ENCODE measurements around the gene COL6A1.

Gene COL6A1

GRCh38 chr21:45979141-45979631 lies 2.4 kb upstream of the COL6A1 start:
- Mint-ChIP-seq H3K4me3 (no peak overlapping the region), H3K9me3 (no peaks in the 10 kb centered on the region), H3K36me3 (ENCODE audit: low read depth) (no peaks in the 10 kb centered on the region), H3K27me3 (peaks cover 26% of the 10 kb centered on the region), H3K4me1 (ENCODE audit: low read depth) (peaks cover 32% of the 10 kb centered on the region), H3K27ac (peak overlapping the region; percentile 22)
- peak; percentile 40 for DNase-seq

GRCh38 chr21:45979651-45980050 lies 1.9 kb upstream of the COL6A1 start:
- Mint-ChIP-seq H3K9me3 (no peaks in the 10 kb centered on the region), H3K4me1 (ENCODE audit: low read depth) (peaks cover 27% of the 10 kb centered on the region), H3K27me3 (peaks cover 22% of the 10 kb centered on the region), H3K36me3 (ENCODE audit: low read depth) (no peaks in the 10 kb centered on the region), H3K4me3 (no peak overlapping the region), H3K27ac (peak overlapping the region; percentile 22)
- DNase-seq, result peak; percentile 30

- no peak overlapping the region for H3K27ac Mint-ChIP-seq
Observed at GRCh38 chr21:45980271-45980670, 1.3 kb upstream of the COL6A1 start.

GRCh38 chr21:45980697-45981096 lies 873 bp upstream of the COL6A1 start:
- Mint-ChIP-seq H3K4me1 (ENCODE audit: low read depth) (peaks cover 18% of the 10 kb centered on the region), H3K27me3 (peaks cover 13% of the 10 kb centered on the region), H3K27ac (no peak overlapping the region), H3K4me3 (no peak overlapping the region), H3K36me3 (ENCODE audit: low read depth) (no peaks in the 10 kb centered on the region), H3K9me3 (no peaks in the 10 kb centered on the region)
- no peak for DNase-seq

More at GRCh38 chr21:45980271-45980670, 1.3 kb upstream of the COL6A1 start:
- peaks cover 22% of the 10 kb centered on the region for H3K4me1 Mint-ChIP-seq (ENCODE audit: low read depth)
- no peaks in the 10 kb centered on the region for H3K36me3 Mint-ChIP-seq (ENCODE audit: low read depth)
- H3K4me3 Mint-ChIP-seq, result no peak overlapping the region
- H3K9me3 Mint-ChIP-seq, result no peaks in the 10 kb centered on the region
- H3K27me3 Mint-ChIP-seq, result peaks cover 18% of the 10 kb centered on the region
- DNase-seq, result no peak

- H3K27ac Mint-ChIP-seq, result no peak overlapping the region
- no peak overlapping the region for H3K4me3 Mint-ChIP-seq
- H3K36me3 Mint-ChIP-seq (ENCODE audit: low read depth), result no peaks in the 10 kb centered on the region
- peaks cover 14% of the 10 kb centered on the region for H3K4me1 Mint-ChIP-seq (ENCODE audit: low read depth)
- peaks cover 4% of the 10 kb centered on the region for H3K27me3 Mint-ChIP-seq
- DNase-seq, result no peak
- no peaks in the 10 kb centered on the region for H3K9me3 Mint-ChIP-seq
Observed at GRCh38 chr21:45982092-45982757, 655 bp downstream of the COL6A1 start.

GRCh38 chr21:45982758-45983648 lies 1.4 kb downstream of the COL6A1 start:
- Mint-ChIP-seq H3K36me3 (ENCODE audit: low read depth) (no peaks in the 10 kb centered on the region), H3K27ac (no peak overlapping the region), H3K4me3 (no peak overlapping the region), H3K9me3 (no peaks in the 10 kb centered on the region), H3K4me1 (ENCODE audit: low read depth) (peaks cover 14% of the 10 kb centered on the region), H3K27me3 (peaks cover 4% of the 10 kb centered on the region)
- no peak for DNase-seq

- H3K27me3 Mint-ChIP-seq, result peaks cover 4% of the 10 kb centered on the region
- H3K4me1 Mint-ChIP-seq (ENCODE audit: low read depth), result peaks cover 11% of the 10 kb centered on the region
- DNase-seq, result no peak
- no peaks in the 10 kb centered on the region for H3K36me3 Mint-ChIP-seq (ENCODE audit: low read depth)
- H3K27ac Mint-ChIP-seq, result no peak overlapping the region
- no peak overlapping the region for H3K4me3 Mint-ChIP-seq
- no peaks in the 10 kb centered on the region for H3K9me3 Mint-ChIP-seq
Observed at GRCh38 chr21:45983649-45983965, 2.0 kb downstream of the COL6A1 start.

GRCh38 chr21:45983981-45984551 lies 2.5 kb downstream of the COL6A1 start:
- Mint-ChIP-seq H3K9me3 (no peaks in the 10 kb centered on the region), H3K27ac (no peak overlapping the region), H3K4me3 (no peak overlapping the region), H3K4me1 (ENCODE audit: low read depth) (peaks cover 7% of the 10 kb centered on the region), H3K27me3 (peaks cover 4% of the 10 kb centered on the region), H3K36me3 (ENCODE audit: low read depth) (no peaks in the 10 kb centered on the region)
- DNase-seq, result no peak

- Mint-ChIP-seq H3K9me3 (no peaks in the 10 kb centered on the region), H3K4me1 (ENCODE audit: low read depth) (peaks cover 2% of the 10 kb centered on the region), H3K27me3 (peaks cover under 1% of the 10 kb centered on the region), H3K36me3 (ENCODE audit: low read depth) (no peaks in the 10 kb centered on the region), H3K27ac (no peak overlapping the region), H3K4me3 (no peak overlapping the region)
- DNase-seq, result no peak
Observed at GRCh38 chr21:45984584-45985095, 3.1 kb downstream of the COL6A1 start.

GRCh38 chr21:45985471-45986315 lies 4.1 kb downstream of the COL6A1 start:
- DNase-seq, result no peak
- H3K9me3 Mint-ChIP-seq, result no peaks in the 10 kb centered on the region
- H3K4me3 Mint-ChIP-seq, result no peak overlapping the region
- H3K4me1 Mint-ChIP-seq (ENCODE audit: low read depth), result peaks cover 2% of the 10 kb centered on the region
- no peak overlapping the region for H3K27ac Mint-ChIP-seq
- no peaks in the 10 kb centered on the region for H3K36me3 Mint-ChIP-seq (ENCODE audit: low read depth)
- no peaks in the 10 kb centered on the region for H3K27me3 Mint-ChIP-seq

- no peaks in the 10 kb centered on the region for H3K27me3 Mint-ChIP-seq
- no peak overlapping the region for H3K4me3 Mint-ChIP-seq
- no peaks in the 10 kb centered on the region for H3K36me3 Mint-ChIP-seq (ENCODE audit: low read depth)
- no peak overlapping the region for H3K27ac Mint-ChIP-seq
- DNase-seq, result no peak
- H3K9me3 Mint-ChIP-seq, result no peaks in the 10 kb centered on the region
- peaks cover 2% of the 10 kb centered on the region for H3K4me1 Mint-ChIP-seq (ENCODE audit: low read depth)
Observed at GRCh38 chr21:45986316-45987051, 4.9 kb downstream of the COL6A1 start.

- Mint-ChIP-seq H3K4me1 (ENCODE audit: low read depth) (peaks cover 2% of the 10 kb centered on the region), H3K36me3 (ENCODE audit: low read depth) (no peaks in the 10 kb centered on the region), H3K27me3 (no peaks in the 10 kb centered on the region), H3K9me3 (no peaks in the 10 kb centered on the region), H3K27ac (no peak overlapping the region), H3K4me3 (no peak overlapping the region)
- DNase-seq, result no peak
Observed at GRCh38 chr21:45987121-45987711, 5.6 kb downstream of the COL6A1 start.

All from activated T-cell treated with anti-CD3 and anti-CD28 coated beads, Interleukin-2, amount 50 U/mL, for 24 hours (primary cell).